BLaER1 (cell line): ENCODE measurements around the gene MDM2.

Experiments used
- H3K27ac ChIP-seq: shearing (Covaris generic); formaldehyde crosslinking; 2 replicates; pipeline ENCODE4 v1.8.1; 2022
- H3K27me3 ChIP-seq: shearing (Covaris generic); formaldehyde crosslinking; 2 replicates; pipeline ENCODE4 v1.8.1; 2022
- H3K36me3 ChIP-seq: shearing (Covaris generic); formaldehyde crosslinking; 2 replicates; pipeline ENCODE4 v1.8.1; 2022
- H3K4me1 ChIP-seq: shearing (Covaris generic); formaldehyde crosslinking; 2 replicates; pipeline ENCODE4 v1.8.1; 2022
- H3K4me2 ChIP-seq: shearing (Covaris generic); formaldehyde crosslinking; 2 replicates; pipeline ENCODE4 v1.8.1; 2022
- H3K4me3 ChIP-seq: shearing (Covaris generic); formaldehyde crosslinking; 2 replicates; pipeline ENCODE4 v1.8.1; 2022
- H3K9ac ChIP-seq: shearing (Covaris generic); formaldehyde crosslinking; 2 replicates; pipeline ENCODE4 v1.8.1; 2022
- H3K9me3 ChIP-seq: shearing (Covaris generic); formaldehyde crosslinking; 2 replicates; pipeline ENCODE4 v1.8.1; 2022
- H4K20me1 ChIP-seq: shearing (Covaris generic); formaldehyde crosslinking; 2 replicates; pipeline ENCODE4 v1.8.1; 2022
- Cebpa-rat ChIP-seq: shearing (Covaris generic); IDR thresholded peaks from 2 replicates; pipeline ENCODE4 v1.8.1; 2022

The MDM2 gene

DNA sequence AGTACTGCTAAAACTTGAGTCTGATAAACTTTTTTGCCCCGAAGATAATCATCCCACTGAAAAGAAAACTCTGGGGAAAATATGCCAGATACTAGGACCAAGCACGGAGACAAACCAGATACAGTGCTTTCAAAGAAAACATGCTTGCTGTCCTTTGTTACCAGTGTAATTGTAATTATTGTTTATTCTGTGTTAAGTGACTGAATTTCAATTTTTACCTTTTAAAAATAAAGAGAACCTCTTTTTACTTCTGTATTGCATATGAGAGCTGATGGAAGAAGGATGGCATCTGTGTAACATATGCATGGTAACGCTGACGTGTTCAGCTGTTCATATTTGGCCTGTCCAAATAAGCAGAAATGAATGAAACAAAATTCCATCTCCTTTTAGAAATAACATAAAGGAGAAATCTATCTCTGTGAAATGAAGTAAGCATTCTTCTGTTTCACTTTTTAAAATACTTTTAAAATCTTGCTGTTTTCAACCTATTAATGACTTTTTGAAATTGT, 39.5 kb upstream of the MDM2 start:
- Histone ChIP-seq H3K9ac (no peak overlapping the region), H3K4me3 (no peak overlapping the region), H3K9me3 (no peaks in the 10 kb centered on the region), H3K36me3 (peaks cover 47% of the 10 kb centered on the region), H3K27me3 (no peaks in the 10 kb centered on the region), H3K4me2 (no peak overlapping the region), H3K27ac (peak overlapping the region; percentile 37; the same call in 1 of the 2 replicates), H4K20me1 (no peaks in the 10 kb centered on the region), H3K4me1 (peaks cover 46% of the 10 kb centered on the region)
- TF ChIP-seq Cebpa-rat, result no peak

DNA sequence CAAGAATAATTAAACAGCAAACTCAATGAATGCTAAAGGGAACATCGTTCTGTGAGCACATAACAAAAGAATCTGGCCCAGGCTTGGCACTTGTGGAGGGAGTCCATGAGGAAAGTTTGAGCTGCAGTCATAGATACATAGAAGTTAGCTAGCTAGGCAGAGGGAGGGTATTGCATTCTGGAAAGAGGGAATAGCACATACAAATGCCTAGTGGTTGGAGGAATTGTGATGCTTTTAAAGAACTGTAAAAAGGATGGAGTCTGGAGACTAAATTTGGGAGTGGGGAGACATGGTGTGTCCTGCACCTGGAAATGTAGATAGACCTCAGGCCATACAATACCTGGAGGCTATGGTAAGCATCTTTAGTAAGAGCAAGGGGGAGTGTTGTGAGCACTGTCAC, 38.0 kb upstream of the MDM2 start:
- Histone ChIP-seq H3K4me1 (peaks cover 52% of the 10 kb centered on the region), H3K4me2 (peak overlapping the region; percentile 88), H3K27me3 (no peaks in the 10 kb centered on the region), H3K4me3 (no peak overlapping the region), H3K27ac (peak overlapping the region; percentile 88), H4K20me1 (no peaks in the 10 kb centered on the region), H3K9ac (no peak overlapping the region), H3K9me3 (no peaks in the 10 kb centered on the region), H3K36me3 (peaks cover 33% of the 10 kb centered on the region)
- no peak for TF ChIP-seq Cebpa-rat

- Histone ChIP-seq H3K9me3 (no peaks in the 10 kb centered on the region), H3K27ac (peak overlapping the region; percentile 88), H3K36me3 (peaks cover 19% of the 10 kb centered on the region), H3K4me1 (peaks cover 66% of the 10 kb centered on the region), H3K27me3 (no peaks in the 10 kb centered on the region), H3K4me2 (peak overlapping the region; percentile 88), H4K20me1 (no peaks in the 10 kb centered on the region), H3K4me3 (no peak overlapping the region), H3K9ac (peak overlapping the region; percentile 49)
- TF ChIP-seq Cebpa-rat, result no peak
Measured at GRCh38 chr12:68771223-68771925, 36.6 kb upstream of the MDM2 start.

- peak overlapping the region; percentile 51 for H3K4me3 ChIP-seq
- peaks cover 74% of the 10 kb centered on the region for H3K4me1 ChIP-seq
- TF ChIP-seq Cebpa-rat, result no peak
- peak overlapping the region; percentile 68 for H3K9ac ChIP-seq
- peaks cover 14% of the 10 kb centered on the region for H3K36me3 ChIP-seq
- H3K27me3 ChIP-seq, result no peaks in the 10 kb centered on the region
- peak overlapping the region; percentile 88 for H3K4me2 ChIP-seq
- no peaks in the 10 kb centered on the region for H4K20me1 ChIP-seq
- H3K9me3 ChIP-seq, result no peaks in the 10 kb centered on the region; the same call in 1 of the 2 replicates
- peak overlapping the region; percentile 88 for H3K27ac ChIP-seq
Measured at GRCh38 chr12:68772714-68773113, 35.3 kb upstream of the MDM2 start.

DNA sequence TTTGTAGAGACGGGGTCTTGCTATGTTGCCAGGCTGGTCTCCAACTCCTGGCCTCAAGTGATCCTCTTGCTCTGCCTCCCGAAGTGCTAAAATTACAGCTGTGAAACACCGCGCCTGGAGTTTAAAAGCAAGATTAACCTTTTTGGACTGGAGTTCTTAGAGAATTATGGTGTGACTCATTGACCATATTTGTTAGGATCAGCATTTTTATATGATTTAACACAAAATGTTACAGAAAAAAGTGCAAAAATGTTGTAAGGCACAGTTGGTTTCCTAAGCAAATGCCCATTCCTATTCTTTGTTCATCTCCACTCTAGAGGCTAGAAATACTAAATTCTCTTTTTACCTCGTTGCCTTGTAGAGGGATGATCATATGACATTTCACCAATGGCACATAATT, 34.4 kb upstream of the MDM2 start:
- Histone ChIP-seq H4K20me1 (no peaks in the 10 kb centered on the region), H3K9me3 (no peaks in the 10 kb centered on the region; the same call in 1 of the 2 replicates), H3K36me3 (peaks cover 11% of the 10 kb centered on the region), H3K4me1 (peaks cover 74% of the 10 kb centered on the region), H3K4me2 (peak overlapping the region; percentile 88), H3K27ac (peak overlapping the region; percentile 88), H3K4me3 (peak overlapping the region; percentile 51; the same call in 1 of the 2 replicates), H3K27me3 (no peaks in the 10 kb centered on the region), H3K9ac (peak overlapping the region; percentile 68)
- no peak for TF ChIP-seq Cebpa-rat

GRCh38 chr12:68775121-68775630, 32.8 kb upstream of the MDM2 start:
- Histone ChIP-seq H3K9me3 (no peaks in the 10 kb centered on the region; the same call in 1 of the 2 replicates), H3K27ac (peak overlapping the region; percentile 88), H3K9ac (no peak overlapping the region), H4K20me1 (no peaks in the 10 kb centered on the region), H3K4me1 (peaks cover 77% of the 10 kb centered on the region), H3K4me3 (no peak overlapping the region), H3K36me3 (peaks cover 12% of the 10 kb centered on the region), H3K4me2 (peak overlapping the region; percentile 88), H3K27me3 (no peaks in the 10 kb centered on the region)
- no peak for TF ChIP-seq Cebpa-rat

GRCh38 chr12:68776976-68777610, 30.9 kb upstream of the MDM2 start:
- Histone ChIP-seq H3K9me3 (no peaks in the 10 kb centered on the region; the same call in 1 of the 2 replicates), H3K9ac (no peak overlapping the region), H4K20me1 (no peaks in the 10 kb centered on the region), H3K36me3 (peaks cover 24% of the 10 kb centered on the region), H3K4me2 (peak overlapping the region; percentile 88; the same call in 1 of the 2 replicates), H3K4me3 (no peak overlapping the region), H3K27me3 (no peaks in the 10 kb centered on the region), H3K27ac (no peak overlapping the region), H3K4me1 (peaks cover 58% of the 10 kb centered on the region)
- no peak for TF ChIP-seq Cebpa-rat

DNA sequence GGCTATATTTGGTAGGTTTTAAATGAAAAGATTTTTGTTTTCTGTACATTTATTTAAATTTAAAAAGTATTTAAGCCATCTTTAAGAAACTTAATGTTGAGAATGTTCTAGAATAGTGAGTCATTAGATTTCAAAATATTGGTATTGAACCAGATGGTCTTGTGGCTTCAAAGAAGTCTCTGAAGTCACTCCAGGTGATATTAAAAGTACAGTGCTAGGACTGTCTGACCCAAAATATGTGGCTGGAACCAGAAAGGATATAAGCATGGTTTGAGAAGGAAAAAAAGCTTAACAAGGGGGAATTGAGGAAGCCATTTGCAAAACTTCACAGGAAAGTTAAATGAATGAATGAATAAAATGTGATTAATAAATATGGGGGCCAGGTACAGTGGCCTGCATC, 28.7 kb upstream of the MDM2 start:
- no peak overlapping the region for H3K27ac ChIP-seq
- peaks cover 54% of the 10 kb centered on the region for H3K4me1 ChIP-seq
- no peaks in the 10 kb centered on the region; the same call in 1 of the 2 replicates for H3K9me3 ChIP-seq
- H3K9ac ChIP-seq, result no peak overlapping the region
- peaks cover 24% of the 10 kb centered on the region for H3K36me3 ChIP-seq
- H3K4me2 ChIP-seq, result no peak overlapping the region
- no peaks in the 10 kb centered on the region for H3K27me3 ChIP-seq
- no peaks in the 10 kb centered on the region for H4K20me1 ChIP-seq
- TF ChIP-seq Cebpa-rat, result no peak
- H3K4me3 ChIP-seq, result no peak overlapping the region

GRCh38 chr12:68780731-68781130, 27.2 kb upstream of the MDM2 start:
- no peaks in the 10 kb centered on the region for H3K27me3 ChIP-seq
- H3K9ac ChIP-seq, result no peak overlapping the region
- H3K4me2 ChIP-seq, result no peak overlapping the region
- no peaks in the 10 kb centered on the region; the same call in 1 of the 2 replicates for H3K9me3 ChIP-seq
- no peak for TF ChIP-seq Cebpa-rat
- peaks cover 24% of the 10 kb centered on the region for H3K36me3 ChIP-seq
- H4K20me1 ChIP-seq, result no peaks in the 10 kb centered on the region
- H3K27ac ChIP-seq, result no peak overlapping the region
- H3K4me3 ChIP-seq, result no peak overlapping the region
- H3K4me1 ChIP-seq, result peaks cover 54% of the 10 kb centered on the region

GRCh38 chr12:68781728-68782127, 26.2 kb upstream of the MDM2 start:
- no peak for TF ChIP-seq Cebpa-rat
- H3K27me3 ChIP-seq, result no peaks in the 10 kb centered on the region
- no peak overlapping the region for H3K9ac ChIP-seq
- H4K20me1 ChIP-seq, result no peaks in the 10 kb centered on the region
- peaks cover 49% of the 10 kb centered on the region for H3K4me1 ChIP-seq
- H3K36me3 ChIP-seq, result peaks cover 24% of the 10 kb centered on the region
- H3K4me2 ChIP-seq, result no peak overlapping the region
- no peak overlapping the region for H3K4me3 ChIP-seq
- no peaks in the 10 kb centered on the region; the same call in 1 of the 2 replicates for H3K9me3 ChIP-seq
- no peak overlapping the region for H3K27ac ChIP-seq
